LNCaP clone FGC (cell line): ENCODE data around the gene ZNF500.
"Not testable (repeated sequence)": the region's sequence is repeated elsewhere in the genome, so short reads cannot be mapped to it uniquely, and the experiment has no call there.

Experiments
- DNase-seq: peaks from one replicate; pipeline ENCODE4 v3.0.0-alpha.2; 2011; ENCODE audit warnings: low read depth
- H3K4me3 ChIP-seq: 2 replicates; pipeline ENCODE4 v1.5.1; 2011; ENCODE audit warnings: mild to moderate bottlenecking, low read depth, low read length, control low read depth
- CTCF ChIP-seq: IDR thresholded peaks from 2 replicates; pipeline ENCODE4 v1.5.1; 2012; ENCODE audit warnings: mild to moderate bottlenecking; ENCODE audit not compliant: control insufficient read depth, insufficient read depth; ENCODE audit errors: extremely low read depth

Gene ZNF500

GRCh38 chr16:4744555-4745273 lies 22.2 kb downstream of the ZNF500 start:
- no peak for DNase-seq
- no peak overlapping the region for H3K4me3 ChIP-seq
- no peak for TF ChIP-seq CTCF

- TF ChIP-seq CTCF: no peak
- no peak overlapping the region for H3K4me3 ChIP-seq
- no peak for DNase-seq
These were observed 23.6 kb downstream of the ZNF500 start for GRCh38 chr16:4743226-4743878.

GRCh38 chr16:4738370-4738769 lies 28.6 kb downstream of the ZNF500 start:
- not testable (repeated sequence) for DNase-seq, H3K4me3 ChIP-seq

GRCh38 chr16:4737545-4737944 lies 29.4 kb downstream of the ZNF500 start:
- no peak overlapping the region for H3K4me3 ChIP-seq
- no peak for DNase-seq
- no peak for TF ChIP-seq CTCF

GRCh38 chr16:4736546-4736945 lies 30.4 kb downstream of the ZNF500 start:
- no peak for TF ChIP-seq CTCF
- no peak overlapping the region for H3K4me3 ChIP-seq
- DNase-seq: no peak

GRCh38 chr16:4734730-4735535 lies 32.0 kb downstream of the ZNF500 start:
- no peak for TF ChIP-seq CTCF

GRCh38 chr16:4734063-4734729 lies 32.8 kb downstream of the ZNF500 start, which contains the start of the genes ANKS3 and DNAAF8:
Gene ANKS3 (minus strand): TSS chr16:4734271. CDS start chr16:4730149, 4,122 bp downstream.
Gene DNAAF8 (plus strand): TSS chr16:4734537. CDS start chr16:4736515, 1,978 bp downstream.
- no peak for TF ChIP-seq CTCF
- H3K4me3 ChIP-seq: peak within 1 kb of the TSS; percentile 98
- peak; percentile 94 for DNase-seq

More at GRCh38 chr16:4734730-4735535, 32.0 kb downstream of the ZNF500 start:
- peak overlapping the region; percentile 98 for H3K4me3 ChIP-seq
- peak; percentile 13 for DNase-seq
